ENCODE measurements around the gene MAPK12.

Gene MAPK12

DNA sequence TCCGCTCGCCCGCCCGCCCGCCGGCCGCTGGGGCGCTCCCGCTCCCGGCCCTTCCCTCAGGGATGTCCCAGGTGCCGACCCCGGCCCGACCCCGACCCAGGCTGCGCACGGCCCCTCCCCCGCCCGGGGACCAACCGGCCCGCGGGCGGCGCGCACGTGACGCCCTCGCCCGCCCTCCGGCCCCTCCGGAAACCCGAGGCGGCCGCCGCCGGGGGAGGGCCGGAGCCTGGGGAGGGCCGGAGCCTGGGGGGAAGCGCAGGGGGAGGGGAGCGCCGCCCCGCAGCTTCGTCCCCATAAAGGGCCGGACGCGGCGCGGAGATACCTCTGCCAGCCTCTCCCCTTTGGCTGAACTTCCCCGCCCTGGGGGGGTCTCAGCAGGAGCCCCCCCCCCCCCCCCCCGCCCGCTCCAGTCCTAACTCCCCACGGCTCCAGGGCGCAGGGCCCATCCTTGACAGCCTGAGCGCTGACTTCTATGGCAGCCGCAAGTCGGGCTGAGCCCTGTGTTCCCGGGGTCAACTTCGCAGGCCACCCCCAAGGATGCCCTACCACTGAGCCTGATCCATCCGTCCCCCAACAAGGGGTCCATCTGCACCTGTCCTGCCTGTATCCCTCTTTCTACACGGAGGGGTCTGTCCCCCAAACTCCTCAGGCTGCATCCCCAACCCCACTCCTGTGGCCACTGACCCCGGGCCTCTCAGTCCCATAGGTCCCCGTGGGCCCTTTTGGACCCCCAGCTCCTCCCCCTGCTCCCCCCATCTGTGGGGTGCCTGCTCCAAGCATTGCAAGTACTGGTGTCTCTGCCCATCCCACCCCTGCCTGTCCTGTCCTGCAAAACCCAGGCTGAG lies at the start of gene MAPK12:
Gene MAPK12, minus strand, starts transcription at position 69 of the 845 bp plus-strand sequence. CDS start 174 bp downstream, outside the sequence.
- DNase-seq (ENCODE audit: low read depth in 2 of 2), result no peak

DNA sequence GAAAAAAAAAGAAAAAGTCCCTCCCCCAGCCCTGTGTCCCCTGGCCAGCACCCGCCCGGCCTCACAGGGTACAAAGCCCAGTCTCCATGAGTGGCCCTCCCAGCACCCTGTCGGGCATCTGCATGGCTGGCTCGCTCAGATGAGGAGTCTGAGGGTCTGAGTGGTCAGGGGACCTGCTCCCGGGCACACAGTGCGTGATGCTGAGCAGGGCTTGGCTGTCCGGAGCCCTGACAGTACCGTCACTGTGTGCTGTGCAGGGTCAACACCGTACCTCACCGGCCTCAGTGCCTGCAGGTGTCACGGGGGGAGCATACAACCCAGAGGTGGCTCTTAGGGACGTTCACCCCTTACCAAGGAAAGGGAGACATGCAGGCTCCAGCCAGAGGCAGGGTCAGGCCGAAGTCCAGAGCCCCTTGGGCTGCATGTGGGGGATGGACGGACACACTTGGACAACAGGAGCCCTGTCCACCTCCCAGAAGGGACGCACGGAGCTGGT lies 49.5 kb upstream of the MAPK12 start:
- no peak for DNase-seq (ENCODE audit: low read depth in 2 of 2)

DNA sequence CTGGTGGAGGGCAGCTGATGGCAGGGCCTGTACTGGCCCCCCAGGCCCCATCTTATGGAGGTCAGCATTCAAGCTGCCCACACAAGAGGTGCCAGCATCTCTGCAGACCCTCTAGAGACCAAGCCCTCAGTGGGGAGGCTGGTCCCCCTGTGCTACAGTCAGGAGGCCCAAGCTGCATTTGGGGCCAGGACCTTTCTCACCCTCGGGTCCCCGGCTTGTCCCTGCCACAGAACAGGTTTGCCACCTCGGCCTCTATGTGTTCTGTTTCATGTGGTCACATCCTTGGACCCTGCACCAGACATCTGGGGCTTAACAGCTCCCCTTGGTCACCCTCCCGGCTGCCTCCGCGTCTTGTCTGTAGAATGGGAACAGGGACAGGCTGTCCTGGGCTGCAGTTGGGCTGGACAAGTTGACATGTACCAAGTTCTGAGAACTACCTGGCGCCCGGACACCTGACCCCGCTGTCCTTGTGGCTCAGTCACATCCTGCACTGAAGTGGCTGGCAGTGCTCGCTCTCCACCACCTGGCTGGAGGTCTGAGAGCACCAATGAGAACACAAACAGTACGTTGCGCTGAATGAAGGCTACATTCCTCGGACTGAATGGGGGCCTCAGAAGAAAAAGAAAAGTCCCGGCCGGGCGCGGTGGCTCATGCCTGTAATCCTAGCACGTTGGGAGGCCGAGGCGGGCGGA lies 48.7 kb upstream of the MAPK12 start:
- no peak for DNase-seq (ENCODE audit: low read depth in 2 of 2)

DNA sequence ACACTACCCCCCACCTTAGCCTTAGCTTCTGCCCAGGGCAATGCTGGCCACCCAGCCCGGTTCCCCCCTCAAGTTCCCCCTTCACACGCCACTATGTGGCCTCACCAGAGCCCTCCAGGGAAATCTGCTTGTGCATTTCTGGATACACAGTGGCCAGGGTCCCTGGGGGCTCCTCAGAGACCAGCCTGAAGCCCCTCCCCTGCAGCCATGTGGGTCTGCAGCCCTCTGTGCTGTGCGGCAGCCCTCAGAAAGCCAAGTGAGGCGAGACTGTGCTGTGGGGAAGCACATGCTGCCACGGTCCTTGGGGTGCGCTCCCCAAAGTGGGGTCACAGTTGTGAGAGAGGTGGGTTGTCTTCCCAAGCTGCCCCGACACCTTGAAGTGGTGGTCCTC lies 48.1 kb upstream of the MAPK12 start:
- no peak for DNase-seq (ENCODE audit: low read depth in 2 of 2)

DNA sequence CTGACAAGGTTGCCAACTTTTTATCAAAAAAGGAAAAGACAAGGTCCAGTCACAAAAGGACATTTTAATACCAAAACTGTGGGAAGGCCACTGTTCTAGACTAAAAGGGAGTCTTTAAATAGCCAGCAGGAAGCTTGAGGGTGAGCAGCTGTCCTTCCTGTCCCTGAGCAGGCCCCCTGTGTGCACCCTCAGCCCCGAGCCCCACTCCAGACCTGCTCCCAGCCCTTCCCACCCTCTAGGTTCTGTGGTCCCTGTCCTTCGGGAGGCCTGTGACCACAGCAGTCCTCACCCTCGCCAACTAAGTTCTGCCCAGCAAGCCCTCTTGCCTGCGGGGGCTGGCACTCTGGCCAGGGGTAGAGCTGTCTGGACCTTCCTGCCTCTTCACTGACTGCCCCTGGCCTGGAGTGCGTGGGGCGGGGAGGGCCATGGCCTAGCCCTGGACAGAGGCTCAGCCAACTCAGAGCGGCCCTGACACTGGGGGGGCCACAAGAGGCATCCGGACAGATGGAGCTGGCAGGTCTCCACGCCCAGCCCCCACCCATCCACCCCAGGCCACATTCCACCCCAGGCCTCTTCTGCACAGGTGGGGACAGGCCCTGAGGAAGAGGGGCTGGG lies 47.6 kb upstream of the MAPK12 start:
- DNase-seq (ENCODE audit: low read depth in 2 of 2), result no peak

DNA sequence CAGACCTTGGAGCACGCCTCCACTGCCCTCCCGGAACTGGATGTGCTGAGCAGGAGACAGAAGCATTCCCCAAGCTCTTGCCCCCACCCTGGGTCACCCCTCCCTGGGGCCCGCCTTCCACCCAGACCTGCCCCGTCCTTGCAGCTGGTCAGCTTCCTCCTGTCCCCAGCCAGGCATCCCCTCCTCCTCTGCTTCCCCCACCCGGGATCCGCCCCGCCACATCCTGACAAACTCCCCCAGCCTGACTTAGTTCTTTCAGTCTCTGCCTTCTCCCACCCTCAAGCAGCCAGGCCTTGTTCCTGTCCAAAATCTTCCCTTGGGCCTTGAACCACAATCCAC lies 47.1 kb upstream of the MAPK12 start:
- no peak for DNase-seq (ENCODE audit: low read depth in 2 of 2)

DNA sequence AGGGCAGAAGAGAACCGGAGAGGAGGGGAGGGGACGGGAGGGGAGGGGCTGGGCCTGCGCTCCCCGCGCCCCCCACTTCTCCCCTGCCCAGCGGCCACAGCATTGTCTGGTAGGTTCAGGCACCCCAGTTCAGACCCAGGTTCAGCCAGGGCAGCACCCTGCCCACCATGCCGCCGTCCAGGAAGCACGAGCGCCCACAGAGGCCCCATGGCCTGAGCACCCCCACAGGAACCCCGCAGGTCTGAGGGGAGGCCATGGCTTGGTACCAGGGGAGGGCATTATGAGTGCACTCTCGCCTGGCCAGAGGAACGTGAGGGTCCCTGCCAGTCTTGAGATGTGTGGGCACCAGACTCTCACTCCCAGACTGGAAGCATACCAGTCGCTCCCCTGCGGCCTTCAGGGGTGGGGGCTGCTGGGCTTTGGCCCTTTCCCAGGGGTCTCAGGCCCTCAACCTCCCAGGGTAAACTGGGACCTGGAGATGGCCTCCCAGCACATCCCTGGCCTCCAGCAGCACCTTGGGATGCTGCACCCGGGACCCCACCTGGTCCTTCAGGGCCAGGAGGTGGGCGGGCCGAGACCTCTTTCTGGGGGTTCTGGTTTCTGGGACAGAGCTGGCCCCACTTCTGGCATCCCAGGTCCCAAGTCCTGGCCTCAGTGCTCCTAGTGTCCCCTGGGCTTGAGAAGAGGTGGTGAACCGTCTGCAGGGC lies 46.6 kb upstream of the MAPK12 start:
- no peak for DNase-seq (ENCODE audit: low read depth in 2 of 2)

DNA sequence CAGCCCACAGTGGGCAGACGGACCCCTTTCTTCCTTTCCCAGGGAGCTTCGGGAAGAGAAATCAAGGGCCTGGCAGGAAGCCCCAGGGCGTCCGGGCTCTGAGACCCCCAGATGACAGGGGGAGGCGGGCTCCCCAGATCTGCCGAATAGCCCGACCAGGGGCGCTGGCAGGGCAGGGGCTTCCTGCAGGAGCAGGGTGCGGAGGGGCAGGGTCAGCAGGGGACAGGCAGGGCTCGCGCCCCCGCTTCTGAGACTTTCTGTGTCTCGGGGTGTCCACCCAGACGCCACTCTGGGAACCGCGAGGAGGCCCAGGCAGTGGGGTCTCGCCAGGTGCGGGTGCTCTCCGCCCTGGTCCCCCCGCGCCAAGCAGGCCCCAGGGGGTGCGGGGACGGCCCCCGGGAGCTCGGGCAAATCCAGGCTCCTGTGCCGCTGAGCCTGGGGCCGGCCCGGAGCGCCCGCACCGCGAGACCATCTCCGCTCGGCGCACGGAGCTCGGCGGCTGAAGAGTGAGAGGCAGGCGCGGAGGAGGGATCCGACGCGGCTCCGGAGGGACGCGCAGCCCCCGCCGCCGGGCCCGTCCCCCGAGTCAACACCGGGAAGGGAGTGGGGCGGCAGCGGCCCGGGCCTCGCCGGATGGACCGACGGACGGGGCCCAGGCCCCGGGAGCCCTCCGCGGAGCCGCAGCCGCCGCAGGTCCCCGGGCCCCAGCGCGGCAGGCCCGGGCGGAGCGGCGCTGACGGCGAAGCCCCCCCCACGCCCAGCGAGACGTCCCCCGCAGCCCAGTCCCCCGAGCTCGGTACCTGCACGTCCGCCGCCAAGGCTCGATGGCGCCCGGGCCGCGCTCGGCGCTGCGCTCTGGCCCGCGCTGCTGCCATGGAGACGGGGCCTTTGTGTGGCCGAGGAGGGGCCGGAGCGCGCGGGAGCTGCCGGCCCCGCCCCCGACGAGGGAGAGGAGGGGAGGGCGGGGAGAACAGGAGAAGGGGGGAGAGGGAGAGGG lies 45.6 kb upstream of the MAPK12 start, which contains the start of gene PLXNB2:
Gene PLXNB2, minus strand, starts transcription at position 894 of the 997 bp plus-strand sequence. CDS start 17,062 bp downstream, outside the sequence.
- no peak for DNase-seq (ENCODE audit: low read depth in 2 of 2)

DNA sequence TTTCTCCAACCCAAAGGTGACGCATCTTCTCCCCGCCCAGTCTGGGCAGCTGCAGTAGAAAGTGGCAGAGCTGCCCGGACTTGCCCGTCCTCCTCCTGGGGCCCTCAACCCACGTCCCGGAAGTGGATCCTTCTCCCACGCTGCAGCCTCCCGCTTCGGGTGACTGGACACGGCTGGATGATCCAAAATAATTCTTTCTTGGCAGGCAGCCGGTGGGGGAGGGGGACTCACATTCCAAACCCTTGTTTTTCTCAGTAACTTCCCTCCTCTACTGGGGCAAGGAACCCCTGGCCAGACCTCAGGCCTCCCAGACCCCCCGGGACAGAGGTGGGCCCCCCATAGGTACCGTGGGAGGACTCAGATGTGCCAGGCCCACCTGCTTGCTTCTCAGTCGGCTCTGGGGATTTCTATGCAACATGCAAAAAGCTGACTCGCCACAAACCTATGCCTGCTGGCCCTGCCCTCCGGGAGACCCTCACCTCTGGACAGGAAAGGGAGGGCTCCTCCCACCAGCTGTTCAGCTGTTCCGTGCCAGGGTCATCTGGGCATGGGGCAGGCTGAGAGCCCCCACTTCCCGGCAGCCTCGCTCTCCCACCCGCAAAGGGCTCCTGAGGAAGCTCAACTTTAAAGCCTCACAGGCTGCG lies 44.6 kb upstream of the MAPK12 start:
- no peak for DNase-seq (ENCODE audit: low read depth in 2 of 2)

DNA sequence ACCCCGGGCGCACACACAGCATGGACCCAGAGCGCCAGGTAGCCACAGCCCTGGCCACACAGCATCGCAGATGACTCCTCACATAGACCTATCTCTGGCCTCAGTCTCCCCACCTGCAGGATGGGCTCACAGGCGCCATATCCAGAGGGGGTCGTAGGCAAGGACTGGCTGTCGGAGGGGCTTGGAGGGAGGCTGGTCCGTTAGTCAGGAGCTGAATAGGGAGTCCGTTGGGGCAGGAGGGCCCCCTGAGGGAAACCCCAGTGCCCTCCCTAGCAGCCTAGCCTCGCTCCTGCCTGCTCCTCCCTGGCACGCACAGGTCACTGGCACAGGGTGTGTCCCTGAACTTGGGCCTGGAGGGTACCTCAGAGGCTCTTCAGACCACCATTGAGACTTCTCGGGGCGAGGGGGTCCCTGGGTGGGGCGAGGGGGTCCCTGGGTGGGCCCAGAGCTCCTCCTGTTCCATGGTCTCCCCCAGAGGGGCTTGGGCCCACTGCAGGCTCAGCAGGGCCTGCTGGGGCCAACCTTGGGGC lies 44.0 kb upstream of the MAPK12 start:
- DNase-seq (ENCODE audit: low read depth in 2 of 2), result no peak

DNA sequence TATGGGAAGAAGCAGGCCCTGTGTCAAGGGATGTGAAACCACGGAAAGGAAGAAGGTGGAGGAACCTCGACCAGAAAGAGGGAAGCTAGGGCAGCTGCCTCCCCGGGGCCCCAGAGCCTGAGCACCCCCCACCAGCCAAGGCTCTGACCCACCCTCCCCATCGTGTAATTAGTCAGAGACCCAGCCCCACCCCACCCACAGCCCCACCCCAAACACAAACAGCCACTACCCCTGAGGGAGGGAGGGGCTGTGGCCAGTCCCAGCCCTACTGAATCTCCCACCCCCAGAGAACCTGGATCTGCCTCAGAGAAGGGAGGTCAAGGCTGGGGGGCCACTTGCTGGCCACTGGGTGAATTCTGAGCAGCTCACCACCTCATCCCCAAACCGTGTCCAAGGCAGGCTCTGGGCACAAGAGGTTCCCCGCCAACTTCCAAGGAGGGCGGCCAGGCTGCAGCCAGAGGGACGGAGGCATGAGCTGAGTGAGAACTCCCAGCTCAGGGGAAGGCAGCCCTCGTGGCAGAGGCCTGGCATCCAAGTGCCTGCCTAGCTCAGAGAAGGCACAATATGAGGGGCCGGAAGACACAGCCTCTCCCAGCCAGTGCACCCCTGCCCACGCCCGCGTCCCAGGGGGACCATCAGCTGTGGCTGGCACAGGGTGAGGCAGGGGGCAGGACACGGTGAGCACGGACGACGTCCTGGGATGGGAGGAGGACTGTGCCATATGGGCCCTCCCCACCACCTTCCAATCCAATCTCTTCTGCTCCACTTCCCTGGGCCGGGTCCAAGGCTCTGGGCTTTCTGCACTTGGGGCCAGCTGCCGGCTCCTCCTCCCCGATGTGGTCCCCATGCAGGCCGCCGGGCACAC lies 43.3 kb upstream of the MAPK12 start:
- no peak for DNase-seq (ENCODE audit: low read depth in 2 of 2)

DNA sequence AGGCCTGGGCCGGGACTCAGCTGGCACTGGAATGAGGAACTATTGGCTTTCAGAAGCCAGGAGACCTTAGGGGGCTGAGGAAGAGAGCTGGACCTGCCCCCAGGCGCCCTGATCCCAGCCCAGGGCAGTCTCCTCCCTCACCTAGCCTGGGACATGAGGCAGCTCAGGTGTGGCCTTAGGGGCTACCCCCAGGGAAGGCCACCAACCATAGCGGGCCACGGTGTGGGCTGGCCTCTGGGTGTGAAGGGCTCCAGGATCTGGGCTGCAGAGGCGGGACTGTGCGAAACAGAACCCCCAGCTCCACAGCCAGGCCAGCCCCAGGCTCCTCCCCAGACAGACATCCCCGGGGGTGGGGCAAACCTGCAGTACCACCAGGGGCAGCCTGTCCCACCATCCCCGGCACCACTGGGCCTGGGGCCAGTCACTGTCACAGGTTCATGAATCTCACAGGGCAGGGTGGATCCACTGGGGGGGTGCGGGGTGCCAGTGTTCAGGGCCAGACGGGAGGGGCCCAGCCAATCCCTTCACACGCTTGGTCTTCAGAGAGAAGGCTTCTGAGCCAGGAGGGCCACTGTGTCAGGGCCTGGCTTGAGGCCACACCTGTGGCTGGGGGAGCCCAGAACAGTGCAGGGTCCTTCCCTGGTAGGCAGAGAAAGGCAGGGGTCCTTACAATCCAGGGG lies 42.5 kb upstream of the MAPK12 start:
- no peak for DNase-seq (ENCODE audit: low read depth in 2 of 2)

DNA sequence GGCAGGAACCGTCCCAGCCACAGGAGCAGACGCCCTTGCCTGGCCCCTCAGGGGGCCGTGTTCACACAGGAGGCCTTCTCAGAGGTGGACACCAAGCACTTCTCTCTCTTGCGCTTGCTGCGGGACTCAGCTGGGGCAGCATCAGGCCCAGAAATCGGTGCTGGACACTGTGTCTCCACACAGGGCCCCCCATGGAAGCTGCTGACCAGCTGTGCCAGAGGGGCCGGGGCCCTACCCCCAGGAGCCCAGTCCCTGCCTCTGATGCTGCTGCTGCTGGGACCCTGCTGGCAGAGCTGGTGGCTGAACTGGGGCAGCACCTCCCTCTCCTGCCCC lies 42.0 kb upstream of the MAPK12 start:
- no peak for DNase-seq (ENCODE audit: low read depth in 2 of 2)

DNA sequence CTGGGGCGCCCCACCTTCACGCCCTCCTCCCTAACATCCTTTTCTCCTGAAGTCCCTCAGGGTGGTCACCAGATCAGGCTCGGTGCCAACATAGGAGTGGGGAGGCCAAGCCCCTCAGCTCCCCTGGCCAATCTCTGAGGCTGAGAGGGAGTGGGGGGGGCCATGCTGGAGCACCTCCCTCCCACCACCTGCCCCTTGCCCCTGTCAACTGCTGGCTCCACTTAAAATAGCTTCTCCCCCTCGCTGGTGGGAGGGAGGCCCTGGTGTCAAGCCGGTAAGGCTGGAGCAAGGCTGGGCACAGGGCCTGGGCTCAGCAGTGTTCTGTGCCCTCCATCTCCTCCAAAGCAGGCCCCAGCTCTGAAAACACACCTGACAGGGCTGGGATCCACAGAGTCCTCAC lies 41.1 kb upstream of the MAPK12 start:
- DNase-seq (ENCODE audit: low read depth in 2 of 2), result no peak

DNA sequence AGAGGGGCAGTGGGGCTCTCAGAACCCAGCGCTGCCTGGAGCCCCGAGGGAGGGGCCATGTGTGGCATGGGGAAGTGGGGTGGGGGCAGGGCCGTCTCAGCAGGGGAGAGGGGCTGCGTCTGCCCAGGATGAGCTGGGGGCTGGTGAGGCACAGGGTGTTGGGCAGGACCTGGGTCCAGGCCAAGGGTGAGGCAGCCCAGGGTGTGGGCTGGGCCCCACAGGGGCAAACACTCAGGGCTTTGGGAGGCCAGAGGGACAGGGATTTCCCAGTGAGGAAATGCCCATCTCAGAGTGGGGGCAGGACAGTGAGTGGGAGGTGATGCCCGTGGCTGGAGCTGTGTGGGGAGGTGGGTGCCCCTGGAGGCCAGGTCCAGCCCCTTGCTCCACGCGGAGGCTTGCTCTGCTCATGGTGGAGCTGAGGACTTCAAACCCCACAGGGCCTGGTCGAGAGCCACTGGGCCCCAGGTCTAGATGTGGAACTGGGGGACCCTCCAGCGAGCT lies 40.6 kb upstream of the MAPK12 start:
- no peak for DNase-seq (ENCODE audit: low read depth in 2 of 2)

DNA sequence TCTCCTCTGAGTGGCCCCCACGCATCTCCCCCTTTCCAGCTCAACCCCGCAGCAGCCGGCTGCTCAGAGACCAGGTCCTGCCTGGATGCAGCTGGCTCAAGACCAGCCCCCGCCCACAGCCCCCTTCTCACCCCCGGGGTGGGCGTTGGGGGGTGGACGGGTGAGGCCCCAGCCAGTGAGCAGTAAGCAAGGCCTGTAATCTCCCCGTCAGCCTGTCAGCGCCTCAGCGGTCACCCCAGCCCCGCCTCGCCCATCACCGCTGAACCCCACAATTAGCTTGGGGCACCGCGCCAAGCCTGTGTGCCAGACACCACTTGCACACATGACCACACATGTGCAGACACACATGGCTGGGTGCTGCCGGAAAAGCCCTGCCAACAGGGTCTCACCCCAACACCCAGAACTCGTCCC lies 40.1 kb upstream of the MAPK12 start:
- DNase-seq (ENCODE audit: low read depth in 2 of 2), result no peak

DNA sequence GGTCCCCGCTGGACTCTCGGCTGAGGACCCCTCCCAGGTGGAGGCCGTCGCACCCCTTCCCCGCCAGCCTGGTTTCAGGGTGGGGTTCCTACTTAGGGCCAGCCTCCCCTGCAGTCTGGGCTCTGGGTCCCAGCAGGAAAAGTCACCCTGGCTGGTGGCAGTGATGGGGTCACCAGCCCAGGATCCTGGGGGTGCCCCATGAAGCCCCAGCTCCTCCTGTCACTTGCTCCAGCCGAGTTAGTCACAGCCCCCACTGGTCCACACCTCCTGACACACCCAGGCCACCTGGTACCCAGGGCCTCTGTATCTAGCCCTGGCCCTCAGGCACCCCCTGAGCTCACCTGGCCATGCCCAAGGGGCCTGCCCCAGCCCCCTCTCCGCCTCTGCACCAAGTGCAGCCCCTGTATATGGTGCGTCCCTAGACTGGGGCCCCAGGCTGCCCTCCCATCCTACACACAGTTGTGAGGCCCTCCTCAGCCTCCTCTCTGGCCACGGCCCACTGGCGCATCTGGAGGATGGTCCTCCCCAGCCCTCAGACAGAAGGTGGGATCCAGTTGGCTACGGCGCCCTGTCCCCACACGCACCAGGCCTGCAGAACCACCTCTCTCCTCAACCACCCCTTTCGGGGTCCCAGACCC lies 39.3 kb upstream of the MAPK12 start:
- DNase-seq (ENCODE audit: low read depth in 2 of 2), result no peak
